ENCODE data around the gene BCAS3. TPM values are rescaled to one million over a fixed set of nuclear protein-coding genes. Genes with fewer than 3 reads are reported as not detected.

The BCAS3 gene
- total RNA-seq, 2 experiments from 2014 or later = 13.4 to 14.5 TPM

GRCh38 chr17:61070649-61071048 lies 393.0 kb downstream of the BCAS3 start:
- POLR2A ChIA-PET = no interaction called here
- Histone ChIP-seq H3K27ac (ENCODE audit: low read depth, low read length, poor library complexity, severe bottlenecking) (no peak overlapping the region), H3K9me2 (ENCODE audit: insufficient read depth, low read length) (no peaks in the 10 kb centered on the region), H3K4me2 (ENCODE audit: low read length) (no peak overlapping the region), H3K4me1 (ENCODE audit: insufficient read depth, low read length, poor library complexity, severe bottlenecking) (no peaks in the 10 kb centered on the region), H4K20me1 (ENCODE audit: insufficient read depth, low read length) (no peaks in the 10 kb centered on the region), H3K79me2 (ENCODE audit: insufficient read depth, low read depth, low read length) (no peaks in the 10 kb centered on the region), H3K9me3 (ENCODE audit: low read length) (no peaks in the 10 kb centered on the region), H3K36me3 (ENCODE audit: insufficient read depth, low read length) (no peaks in the 10 kb centered on the region), H2AFZ (ENCODE audit: low read length) (no peak overlapping the region), H3K4me3 (ENCODE audit: low read depth, low read length, poor library complexity, severe bottlenecking) (no peak overlapping the region)
- BruUV-seq (replicated peaks) = no TSS peak
- intact Hi-C loops (cut with micrococcal nuclease; ENCODE audit: unreplicated experiment) = no loop called here
- TF ChIP-seq CTCF (conservative IDR thresholded peaks at IDR 0.05; ENCODE audit: low read length) (no peak), EZH2phosphoT487 (IDR thresholded peaks at IDR 0.05; ENCODE audit: borderline replicate concordance, low read depth, low read length) (no peak)
- CTCF ChIA-PET (ENCODE audit: unreplicated experiment) = no interaction called here
- DNase-seq (ENCODE audit: low spot score) = no peak

- intact Hi-C loops (cut with micrococcal nuclease; ENCODE audit: unreplicated experiment) = no loop called here
- POLR2A ChIA-PET = interaction anchor here (0.6 to 1.2 kb wide), 2 partner anchors 9 to 337 kb away, joined by 3 read pairs; no protein-coding TSS in a partner anchor
- no TSS peak for BruUV-seq (replicated peaks)
- Histone ChIP-seq H3K9me3 (ENCODE audit: low read length) (no peaks in the 10 kb centered on the region), H3K4me3 (ENCODE audit: low read depth, low read length, poor library complexity, severe bottlenecking) (no peak overlapping the region), H3K36me3 (ENCODE audit: insufficient read depth, low read length) (no peaks in the 10 kb centered on the region), H3K4me2 (ENCODE audit: low read length) (no peak overlapping the region), H3K9me2 (ENCODE audit: insufficient read depth, low read length) (no peaks in the 10 kb centered on the region), H2AFZ (ENCODE audit: low read length) (no peak overlapping the region), H3K4me1 (ENCODE audit: insufficient read depth, low read length, poor library complexity, severe bottlenecking) (no peaks in the 10 kb centered on the region), H3K79me2 (ENCODE audit: insufficient read depth, low read depth, low read length) (no peaks in the 10 kb centered on the region), H3K27ac (ENCODE audit: low read depth, low read length, poor library complexity, severe bottlenecking) (no peak overlapping the region), H4K20me1 (ENCODE audit: insufficient read depth, low read length) (no peaks in the 10 kb centered on the region)
- TF ChIP-seq CTCF (conservative IDR thresholded peaks at IDR 0.05; ENCODE audit: low read length) (no peak), EZH2phosphoT487 (IDR thresholded peaks at IDR 0.05; ENCODE audit: borderline replicate concordance, low read depth, low read length) (no peak)
- CTCF ChIA-PET (ENCODE audit: unreplicated experiment) = no interaction called here
- DNase-seq (ENCODE audit: low spot score) = no peak
Measured at GRCh38 chr17:61072648-61073047, 395.0 kb downstream of the BCAS3 start.

GRCh38 chr17:61073131-61073530 lies 395.5 kb downstream of the BCAS3 start:
- Histone ChIP-seq H3K36me3 (ENCODE audit: insufficient read depth, low read length) (no peaks in the 10 kb centered on the region), H3K9me3 (ENCODE audit: low read length) (no peaks in the 10 kb centered on the region), H3K9me2 (ENCODE audit: insufficient read depth, low read length) (no peaks in the 10 kb centered on the region), H2AFZ (ENCODE audit: low read length) (no peak overlapping the region), H3K4me3 (ENCODE audit: low read depth, low read length, poor library complexity, severe bottlenecking) (no peak overlapping the region), H3K27ac (ENCODE audit: low read depth, low read length, poor library complexity, severe bottlenecking) (no peak overlapping the region), H3K79me2 (ENCODE audit: insufficient read depth, low read depth, low read length) (no peaks in the 10 kb centered on the region), H3K4me2 (ENCODE audit: low read length) (no peak overlapping the region), H3K4me1 (ENCODE audit: insufficient read depth, low read length, poor library complexity, severe bottlenecking) (no peaks in the 10 kb centered on the region), H4K20me1 (ENCODE audit: insufficient read depth, low read length) (no peaks in the 10 kb centered on the region)
- no TSS peak for BruUV-seq (replicated peaks)
- no peak for DNase-seq (ENCODE audit: low spot score)
- ChIA-PET POLR2A (interaction anchor here (1.2 kb wide), 1 partner anchor 8 kb away, joined by 3 read pairs; no protein-coding TSS in a partner anchor), CTCF (ENCODE audit: unreplicated experiment) (no interaction called here)
- intact Hi-C loops (cut with micrococcal nuclease; ENCODE audit: unreplicated experiment) = no loop called here
- no peak for TF ChIP-seq EZH2phosphoT487 (IDR thresholded peaks at IDR 0.05; ENCODE audit: borderline replicate concordance, low read depth, low read length)
- no peak for TF ChIP-seq CTCF (conservative IDR thresholded peaks at IDR 0.05; ENCODE audit: low read length)
